NCI-H748 (cell line): ENCODE data around the gene XDH.

Experiments
- DNase-seq: peaks from one replicate; lab custom pipeline; 2025; ENCODE audit not compliant: unreplicated experiment; lab: John Stamatoyannopoulos, UW

Gene XDH

DNA sequence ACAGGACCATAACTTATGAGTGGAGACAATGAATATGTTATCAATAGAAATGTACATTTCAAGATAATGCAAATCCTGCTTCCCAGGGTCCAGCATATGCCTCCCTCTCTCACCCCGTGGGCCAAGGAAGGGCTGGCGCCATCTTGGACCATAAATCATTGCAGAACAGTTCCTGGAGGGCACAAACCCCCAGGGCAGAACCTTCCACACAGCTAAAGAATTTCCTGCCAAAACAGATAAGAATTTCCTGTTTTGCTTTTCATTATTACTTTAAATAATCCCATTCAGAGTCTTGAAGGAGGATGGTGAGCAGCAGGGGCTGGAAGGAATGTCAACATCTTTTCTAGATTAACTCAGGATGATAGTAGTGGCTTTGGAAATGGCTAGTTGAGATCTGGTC lies 126.9 kb downstream of the XDH start:
- no peak for DNase-seq

DNA sequence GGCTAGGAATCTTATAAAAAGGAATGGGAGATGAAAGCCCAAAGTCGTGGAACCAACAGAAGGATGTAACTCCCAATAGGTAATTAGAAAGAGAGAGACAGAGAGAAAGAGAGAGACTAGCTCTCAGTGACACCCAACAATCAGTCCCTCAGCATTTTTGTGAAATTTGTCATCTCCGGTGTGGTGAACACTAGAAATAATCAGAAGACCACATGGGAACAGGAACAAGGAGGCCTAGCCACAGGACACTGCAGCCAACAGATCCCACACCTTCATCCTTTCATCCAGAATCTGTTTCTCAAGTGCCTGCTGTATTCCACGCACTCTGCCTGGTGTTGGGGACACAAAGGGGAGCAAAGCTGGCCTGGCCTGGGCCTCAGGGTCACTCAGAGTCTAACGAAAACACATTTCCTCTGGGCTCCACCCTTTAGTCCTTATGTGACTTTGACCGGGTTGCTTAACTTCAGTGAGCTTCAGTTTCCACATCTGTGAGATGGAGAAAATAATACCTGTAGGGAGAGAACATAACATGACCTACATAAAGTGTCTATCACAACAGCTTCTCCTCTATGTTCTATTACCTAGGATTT lies 127.5 kb downstream of the XDH start:
- DNase-seq = no peak

DNA sequence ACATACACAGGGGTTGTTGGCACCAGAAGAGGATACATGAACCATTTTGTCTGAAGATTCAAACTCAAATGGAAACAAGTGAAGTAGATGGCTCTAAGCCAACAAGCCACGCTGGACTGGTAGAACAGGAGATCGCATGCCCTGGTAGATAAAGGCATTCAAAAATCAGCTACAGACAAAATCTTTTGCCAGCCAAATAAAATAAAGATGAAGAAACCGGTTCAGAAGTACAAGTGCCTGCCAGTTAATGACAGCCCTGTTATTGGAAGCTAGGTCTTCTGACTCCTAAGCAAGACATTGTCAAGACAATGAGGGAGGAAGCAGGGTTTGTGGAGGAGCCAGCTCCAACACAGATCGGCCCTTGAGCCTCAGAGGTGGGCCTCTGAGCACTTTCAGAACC lies 128.3 kb downstream of the XDH start:
- DNase-seq = no peak
